Cortex of kidney (tissue), 1 donor: ENCODE measurements around the gene PRR22.
"Not testable (repeated sequence)": the region's sequence is repeated elsewhere in the genome, so short reads cannot be mapped to it uniquely, and the experiment has no call there.

Experiments
- DNase-seq: peaks from one replicate; lab custom pipeline; 2025; lab: John Stamatoyannopoulos, UW

Gene PRR22

DNA sequence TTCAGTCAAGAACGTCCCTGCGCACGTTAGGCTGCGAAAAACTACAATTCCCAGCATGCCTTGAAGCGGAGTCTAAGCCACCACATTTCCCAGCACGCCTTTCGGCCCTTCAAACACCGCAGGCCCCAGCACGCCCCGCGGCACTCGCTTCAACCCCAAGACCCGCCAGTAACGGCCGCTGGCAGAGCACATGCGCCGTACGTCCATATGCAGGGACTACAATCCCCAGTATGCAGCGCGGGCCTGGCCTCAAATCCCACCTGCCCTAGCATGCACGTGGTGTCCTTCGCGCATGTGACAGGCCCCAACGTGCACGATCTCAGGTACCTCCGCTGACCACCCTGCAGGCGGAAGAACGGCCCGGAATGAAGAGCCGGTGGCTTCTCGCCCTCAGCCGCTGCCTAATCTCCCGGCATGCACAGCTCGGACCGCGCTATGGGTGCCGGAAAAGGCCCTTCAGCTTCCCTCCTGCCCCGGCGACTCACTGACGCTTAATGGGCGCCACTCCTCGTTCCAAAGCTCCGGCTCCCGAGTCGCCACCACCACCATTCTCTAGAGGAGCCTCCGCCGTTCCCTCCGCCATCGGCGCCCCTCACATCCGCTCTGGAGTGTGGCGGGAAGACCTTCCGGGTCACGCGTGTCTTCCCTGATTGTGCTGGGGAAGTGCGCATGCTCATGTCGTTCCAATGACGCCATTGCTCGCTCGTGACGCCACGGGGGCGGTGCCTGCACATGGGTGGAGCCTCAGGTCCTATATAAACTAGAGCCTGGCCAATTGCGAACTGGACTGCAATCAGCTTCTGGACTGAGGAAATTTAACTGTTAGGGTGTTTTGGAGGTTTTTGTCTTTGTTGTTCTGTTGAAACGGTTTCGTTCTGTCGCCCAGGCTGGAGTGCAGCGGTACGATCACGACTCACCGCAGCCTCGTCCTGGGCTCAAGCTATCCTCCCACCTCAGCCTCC lies 6.3 kb upstream of the PRR22 start, which contains the start of gene DUS3L:
DUS3L (minus strand) TSS at position 605 of the 962 bp plus-strand sequence; CDS start at position 583, 22 bp downstream.
- no peak for DNase-seq

DNA sequence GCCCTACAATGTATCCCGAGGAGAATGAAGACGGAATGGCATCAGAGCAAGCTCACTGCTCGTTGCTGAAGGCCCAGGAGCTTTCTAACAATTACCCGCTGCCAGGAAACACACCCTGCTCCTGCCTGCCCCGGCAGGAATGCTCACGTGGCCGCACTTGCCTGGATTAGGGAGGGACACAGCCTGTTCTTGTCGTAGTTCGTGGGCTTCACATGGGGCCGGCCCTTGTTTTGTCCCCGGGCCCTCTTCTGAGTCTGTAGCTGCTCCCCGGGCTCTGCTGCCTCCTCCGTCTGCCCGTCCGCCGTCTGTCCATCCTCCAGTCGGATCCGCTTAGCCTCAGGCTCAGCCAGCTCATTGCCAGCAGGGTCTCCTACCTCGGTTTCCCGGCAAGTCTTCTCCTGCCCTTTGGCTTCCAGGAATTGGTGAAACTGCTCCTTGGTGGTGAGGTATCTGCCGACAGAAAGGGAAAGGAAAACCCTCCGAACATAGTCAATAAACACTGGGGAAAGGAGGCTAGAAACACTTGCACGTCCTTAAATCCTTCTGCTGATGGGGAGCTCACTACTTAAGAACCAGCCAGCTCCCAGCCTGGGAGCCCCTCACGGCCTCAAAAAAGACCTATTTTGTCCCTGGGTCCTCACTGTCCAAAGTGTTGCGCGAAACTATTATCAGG lies 5.5 kb upstream of the PRR22 start:
- no peak for DNase-seq

DNA sequence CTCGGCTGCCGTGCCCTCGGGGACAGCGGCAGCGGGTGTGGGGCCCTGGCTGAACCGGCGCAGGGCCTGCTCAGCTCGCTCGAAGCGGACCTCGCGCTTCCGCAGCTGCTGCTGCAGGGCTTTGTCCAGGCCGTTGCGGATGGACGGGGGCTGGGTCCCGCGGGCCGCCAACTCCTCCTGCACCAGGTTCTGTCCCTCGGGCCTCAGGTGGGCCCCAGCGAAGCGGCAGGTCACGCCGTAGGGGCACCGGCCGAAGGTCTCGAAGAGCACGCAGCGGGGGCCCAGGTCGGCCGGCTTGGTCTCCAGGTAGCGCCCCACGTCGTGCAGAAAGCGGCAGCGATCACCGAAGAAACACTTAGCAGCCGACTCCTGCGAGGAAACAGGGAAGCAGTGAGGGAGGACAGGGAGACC lies 4.8 kb upstream of the PRR22 start:
- DNase-seq = no peak

DNA sequence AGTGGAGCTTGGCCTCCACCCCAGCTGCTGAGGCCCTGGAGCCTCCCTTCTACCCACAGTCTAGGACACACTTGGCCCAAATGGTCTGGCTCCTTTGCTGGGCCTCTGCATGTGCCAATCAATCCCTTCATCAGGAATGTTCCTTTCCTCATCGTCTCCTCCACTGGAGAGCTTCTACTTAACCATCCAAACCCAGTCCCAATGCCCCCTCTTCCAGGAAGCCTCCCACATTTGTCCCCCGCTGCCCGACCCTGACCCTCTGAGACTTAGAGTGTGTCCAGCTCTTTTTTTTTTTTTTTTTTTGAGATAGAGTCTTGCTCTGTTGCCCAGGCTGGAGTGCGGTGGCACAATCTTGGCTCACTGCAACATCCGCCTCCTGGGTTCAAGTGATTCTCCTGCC lies 3.9 kb upstream of the PRR22 start:
- no peak for DNase-seq

DNA sequence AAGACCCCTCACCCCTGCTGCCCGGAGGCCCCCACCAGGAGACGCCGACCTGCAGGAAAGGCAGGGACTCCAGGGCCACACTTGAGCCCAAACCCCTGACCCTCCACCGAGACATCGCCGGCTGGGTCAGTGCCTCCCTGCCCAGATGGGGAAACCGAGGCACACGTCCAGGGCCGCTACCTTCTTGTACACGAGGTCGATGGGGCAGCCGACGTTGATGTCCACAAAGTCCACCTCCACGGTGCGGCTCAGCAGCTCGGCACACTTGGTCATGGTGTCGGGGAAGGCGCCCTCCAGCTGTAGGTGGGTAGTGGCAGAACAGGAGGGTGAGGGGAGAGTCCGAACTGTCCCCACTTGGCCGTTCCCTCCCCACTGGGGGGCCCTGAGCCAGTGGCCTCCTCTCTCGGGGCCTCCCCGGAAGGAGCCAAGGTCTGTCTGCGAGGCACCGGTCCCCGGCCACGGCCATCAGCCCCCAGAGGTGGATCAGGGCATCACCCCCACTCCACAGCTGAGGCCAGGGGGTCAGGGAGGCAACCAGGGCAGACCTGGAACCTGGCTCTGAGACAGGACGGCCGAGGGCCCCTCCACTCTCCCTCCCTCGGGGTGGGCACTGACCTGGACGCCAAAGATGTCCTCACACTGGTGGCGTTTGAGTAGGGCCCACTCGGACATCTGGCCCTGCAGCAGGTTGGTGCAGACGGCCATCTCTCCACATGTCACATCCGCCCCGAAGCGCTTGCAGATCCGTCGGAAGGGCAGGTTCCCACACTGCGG lies 3.0 kb upstream of the PRR22 start:
- no peak for DNase-seq

DNA sequence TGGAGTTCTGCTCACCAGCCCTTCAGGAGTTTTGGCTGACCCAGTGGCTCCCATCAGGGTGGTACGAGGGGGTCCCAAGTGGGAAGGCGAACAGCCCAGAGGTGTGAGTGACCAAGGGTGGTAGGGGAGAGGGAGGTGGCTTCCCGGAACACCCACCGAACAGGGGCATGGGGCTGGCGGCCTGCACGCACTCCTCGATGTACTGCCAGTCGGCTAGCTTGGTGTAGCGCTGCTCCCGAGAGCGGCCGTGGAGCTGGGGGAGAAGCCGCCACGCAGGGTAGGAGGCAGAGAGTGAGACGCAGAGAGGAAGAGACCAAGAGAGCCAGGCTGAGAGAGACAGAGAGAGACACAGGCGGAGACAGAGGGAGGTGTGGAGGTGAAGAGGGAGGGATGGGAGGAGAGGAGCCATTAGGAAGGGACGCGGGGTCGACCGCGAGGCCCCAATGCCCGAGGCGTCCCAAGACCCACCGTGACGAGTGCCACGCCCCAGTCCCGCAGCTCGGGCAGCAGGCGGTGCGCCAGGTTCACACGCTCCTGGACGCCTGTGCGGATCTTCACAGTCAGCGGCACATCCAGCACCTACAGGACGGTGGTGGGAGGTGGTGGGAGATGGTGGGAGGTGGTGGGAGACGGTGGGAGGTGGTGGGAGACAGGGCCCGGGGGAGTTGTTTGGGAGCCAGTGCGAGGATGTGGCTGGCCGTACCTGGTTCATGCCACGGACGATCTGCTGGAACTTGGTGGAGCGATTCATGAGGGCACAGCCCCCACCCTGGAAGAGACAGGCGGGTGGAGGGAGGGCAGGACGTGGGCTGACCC lies 2.3 kb upstream of the PRR22 start:
- no peak for DNase-seq

DNA sequence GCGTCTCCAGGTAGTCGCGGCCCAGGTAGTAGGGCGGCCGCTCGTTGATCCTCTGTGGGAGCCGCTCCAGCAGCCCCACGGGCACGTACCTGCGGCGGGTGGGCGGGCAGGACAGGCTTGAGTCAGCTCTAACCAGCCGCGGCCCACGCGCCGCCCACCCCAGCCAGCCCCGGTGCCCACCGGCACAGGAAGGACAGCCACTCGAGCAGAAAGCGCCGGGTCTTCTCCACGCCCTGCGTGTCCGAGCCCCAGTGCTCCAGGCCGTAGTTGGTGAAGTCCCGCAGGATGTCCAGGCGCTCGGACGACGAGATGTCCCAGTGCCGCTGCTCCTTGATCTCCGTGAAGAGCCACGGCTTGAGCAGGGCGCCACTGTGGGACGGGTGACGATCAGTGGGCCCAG lies 877 bp upstream of the PRR22 start:
- no peak for DNase-seq

DNA sequence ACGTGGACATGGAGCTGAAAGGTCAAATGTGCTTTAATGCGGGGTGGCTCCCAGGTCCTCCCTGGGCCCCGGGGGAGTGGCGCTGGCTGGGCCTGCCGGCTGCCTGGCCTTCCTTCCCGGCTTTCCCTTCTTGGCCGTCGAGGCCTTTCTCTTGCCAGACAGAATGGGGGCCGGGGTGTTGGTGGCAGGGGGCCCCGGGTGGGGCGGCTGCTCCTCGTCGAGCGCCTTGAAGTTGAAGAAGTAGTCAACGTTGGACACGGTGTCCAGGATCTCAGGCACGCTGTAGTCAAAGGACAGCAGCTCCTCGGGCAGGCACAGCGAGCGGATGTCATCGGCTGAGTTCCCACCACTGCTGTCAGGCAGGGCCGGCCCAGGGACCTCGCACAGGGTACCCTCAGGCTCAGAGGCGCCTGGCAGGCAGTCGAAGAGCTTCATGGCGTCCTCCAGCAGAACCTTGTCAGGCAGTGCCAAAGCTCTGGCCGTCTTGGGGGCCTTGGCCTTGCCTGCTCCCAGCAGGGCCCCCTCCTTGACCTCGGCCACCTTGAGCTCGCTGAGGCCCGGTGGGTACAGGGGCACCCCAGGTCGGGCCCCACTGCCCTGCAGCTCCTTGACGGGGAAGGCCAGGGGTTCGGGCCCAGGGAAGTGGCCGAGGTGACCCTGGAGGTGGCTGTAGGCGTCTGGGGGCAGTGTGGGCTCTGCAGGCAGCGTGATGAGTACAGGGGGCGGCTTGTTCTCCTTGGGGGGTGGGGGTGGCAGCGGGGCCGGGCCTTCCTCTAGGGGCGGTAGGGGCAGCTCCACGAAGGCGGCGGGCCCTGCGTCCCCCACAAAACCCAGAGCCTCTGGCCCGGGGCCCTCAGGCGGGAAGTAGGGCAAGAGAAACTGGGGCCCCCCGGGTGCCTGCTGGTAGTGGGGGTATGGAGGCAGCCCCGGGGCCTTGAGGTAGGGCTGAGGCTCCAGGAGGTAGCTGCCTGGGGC lies 1.3 kb downstream of the PRR22 start:
- DNase-seq = no peak

DNA sequence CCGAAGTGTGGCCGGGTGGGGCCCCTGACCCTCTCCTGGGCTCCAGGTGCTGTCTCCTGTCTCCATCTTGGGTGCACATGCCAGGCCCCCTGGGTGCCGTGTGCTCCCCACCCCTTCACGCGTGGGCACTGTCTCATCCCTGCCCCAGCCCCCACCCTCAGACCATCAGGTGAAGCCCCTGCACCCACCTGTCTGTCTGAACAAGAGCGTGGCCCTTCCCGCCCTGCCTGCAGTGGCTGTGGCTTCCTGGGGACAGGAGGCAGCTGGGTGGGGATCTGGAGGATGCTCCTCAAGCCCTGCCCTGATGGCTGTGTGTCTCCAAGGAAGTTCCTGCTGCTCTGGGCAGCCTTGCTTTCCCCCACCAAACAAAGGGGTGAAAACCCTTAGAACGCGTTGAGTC lies 2.2 kb downstream of the PRR22 start:
- no peak for DNase-seq

DNA sequence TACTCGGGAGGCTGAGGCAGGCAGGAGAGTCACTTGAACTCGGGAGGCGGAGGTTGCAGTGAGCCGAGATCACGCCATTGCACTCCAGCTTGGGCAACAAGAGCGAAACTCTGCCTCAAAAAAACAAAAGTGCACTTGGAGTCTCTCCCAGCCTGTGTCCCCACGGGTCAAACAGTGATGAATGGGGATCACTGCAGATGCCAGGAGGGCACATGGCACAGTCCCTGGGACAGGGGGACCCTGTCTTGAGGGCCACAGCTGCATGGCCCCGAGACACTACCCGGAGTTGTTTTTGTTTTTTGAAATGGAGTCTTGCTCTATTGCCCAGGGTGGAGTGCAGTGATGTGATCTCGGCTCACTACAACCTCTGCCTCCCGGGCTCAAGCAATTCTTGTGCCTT lies 3.6 kb downstream of the PRR22 start:
- DNase-seq = not testable (repeated sequence)

DNA sequence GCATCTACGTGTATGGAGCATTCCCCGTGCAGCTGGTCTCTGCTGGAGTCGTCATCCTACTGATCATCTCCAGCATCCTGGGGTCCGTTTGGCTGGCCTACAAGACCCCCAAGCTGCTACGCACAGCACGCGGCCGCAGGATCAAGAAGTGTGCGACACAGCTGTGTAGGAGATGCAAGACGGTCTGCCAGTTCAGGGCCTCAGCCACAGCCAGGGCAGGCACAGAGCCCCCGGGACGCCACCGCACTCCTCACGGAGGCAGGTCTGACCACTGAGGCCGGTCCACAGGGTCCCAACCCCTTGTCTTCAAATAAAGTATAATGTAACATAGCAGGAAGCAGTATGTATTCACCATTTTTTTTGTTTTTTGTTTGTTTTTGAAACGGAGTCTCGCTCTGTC lies 6.1 kb downstream of the PRR22 start:
- no peak for DNase-seq

DNA sequence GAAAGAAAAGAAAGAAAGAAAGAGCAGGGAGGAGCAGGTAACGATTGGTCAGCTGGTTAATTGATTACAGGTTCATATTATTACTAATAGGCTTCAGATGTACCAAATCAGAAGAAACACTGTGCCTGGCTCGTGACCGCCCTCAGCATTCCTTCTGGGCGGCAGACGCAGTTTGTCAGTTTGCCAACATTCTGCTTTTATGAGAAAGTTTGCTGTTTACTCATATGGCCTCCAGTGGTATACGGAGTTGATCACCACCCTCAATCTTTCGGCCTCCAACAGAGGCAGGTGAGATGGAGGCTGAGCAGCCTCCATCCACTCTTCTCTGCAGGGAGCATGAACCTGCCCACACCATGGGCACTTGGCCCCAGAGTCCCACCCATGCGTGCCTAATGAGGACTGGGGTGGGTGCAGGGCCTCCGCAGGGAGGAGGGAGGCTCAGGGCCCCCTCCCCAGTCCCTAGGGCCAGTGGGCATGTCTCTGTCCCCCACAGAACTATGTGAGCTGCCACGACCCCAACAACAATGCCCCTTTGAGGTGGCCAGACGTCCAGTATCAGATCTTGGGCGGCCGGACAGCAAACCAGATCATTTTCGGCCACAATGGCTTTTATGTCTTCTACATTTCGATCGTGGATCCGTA lies 8.8 kb downstream of the PRR22 start:
- no peak for DNase-seq

DNA sequence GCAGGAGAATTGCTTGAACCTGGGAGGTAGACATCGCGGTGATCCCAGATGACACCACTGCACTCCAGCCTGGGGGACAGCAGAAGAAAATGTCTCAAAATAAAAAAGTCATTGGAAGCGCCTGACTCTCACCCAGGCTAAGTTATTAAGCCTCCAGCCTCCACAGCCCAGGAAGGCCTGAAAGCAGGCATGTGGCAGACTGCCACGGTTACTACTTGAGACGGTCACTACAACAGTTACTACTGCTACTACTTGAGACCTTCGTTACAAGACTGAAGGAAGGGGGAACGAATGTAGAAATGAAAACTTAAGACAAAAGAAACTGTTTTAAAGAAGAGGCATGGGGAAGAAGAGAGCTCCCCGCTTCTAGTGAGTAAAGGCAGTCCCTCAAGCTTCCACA lies 9.6 kb downstream of the PRR22 start:
- DNase-seq = no peak

DNA sequence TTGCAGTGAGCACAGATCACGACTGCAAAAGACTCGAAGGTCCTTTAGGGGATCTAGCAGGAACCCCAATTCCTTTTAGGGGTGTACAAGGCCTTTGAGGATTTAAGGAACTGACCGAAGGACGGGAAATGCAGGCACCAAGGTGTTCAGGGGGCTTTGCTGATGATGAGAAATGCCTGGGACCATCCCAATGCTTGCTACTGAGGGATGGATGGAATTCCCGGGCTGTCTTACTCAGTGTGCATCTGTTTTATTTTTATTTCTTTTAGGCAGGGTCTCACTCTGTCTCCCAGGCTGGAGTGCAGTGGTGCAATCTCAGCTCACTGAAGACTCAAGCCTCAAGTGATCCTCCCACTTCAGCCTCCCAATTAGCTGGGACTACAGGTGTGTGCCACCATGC lies 11.3 kb downstream of the PRR22 start:
- DNase-seq = no peak

DNA sequence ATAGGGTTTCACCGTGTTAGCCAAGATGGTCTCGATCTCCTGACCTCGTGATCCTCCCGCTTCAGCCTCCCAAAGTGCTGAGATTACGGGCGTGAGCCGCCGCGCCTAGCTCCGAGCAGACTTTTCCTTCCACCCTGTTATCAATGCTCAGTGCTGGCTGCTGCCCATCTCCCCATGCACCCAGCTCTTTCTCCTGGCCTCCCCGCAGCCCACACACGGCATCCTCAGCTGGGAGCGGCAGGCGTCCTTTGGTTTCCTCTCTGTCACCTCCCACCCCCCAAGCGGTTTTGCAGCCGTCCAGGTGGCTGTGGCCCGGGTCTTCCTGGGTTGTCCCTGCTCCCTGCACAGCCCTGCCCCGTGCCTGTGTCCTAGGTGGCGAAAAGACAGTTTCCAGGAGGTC lies 12.1 kb downstream of the PRR22 start:
- DNase-seq = no peak

DNA sequence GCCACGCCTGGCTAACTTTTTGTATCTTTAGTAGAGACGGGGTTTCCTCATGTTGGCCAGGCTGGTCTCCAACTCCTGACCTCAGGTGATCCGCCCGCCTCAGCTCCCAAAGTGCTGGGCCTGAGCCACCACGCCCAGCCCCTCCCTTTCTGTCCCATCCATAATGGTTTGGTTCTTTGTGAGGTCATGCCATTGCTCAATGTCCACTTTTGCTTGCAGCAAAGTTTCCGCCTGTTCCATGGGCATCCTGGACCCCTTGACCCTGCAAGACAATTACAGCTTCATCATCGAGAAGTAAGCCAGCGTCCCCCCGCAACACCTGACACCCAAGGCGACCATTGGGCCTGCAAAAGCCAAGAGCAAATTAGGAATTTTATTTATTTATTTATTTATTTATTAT lies 16.6 kb downstream of the PRR22 start:
- no peak for DNase-seq

DNA sequence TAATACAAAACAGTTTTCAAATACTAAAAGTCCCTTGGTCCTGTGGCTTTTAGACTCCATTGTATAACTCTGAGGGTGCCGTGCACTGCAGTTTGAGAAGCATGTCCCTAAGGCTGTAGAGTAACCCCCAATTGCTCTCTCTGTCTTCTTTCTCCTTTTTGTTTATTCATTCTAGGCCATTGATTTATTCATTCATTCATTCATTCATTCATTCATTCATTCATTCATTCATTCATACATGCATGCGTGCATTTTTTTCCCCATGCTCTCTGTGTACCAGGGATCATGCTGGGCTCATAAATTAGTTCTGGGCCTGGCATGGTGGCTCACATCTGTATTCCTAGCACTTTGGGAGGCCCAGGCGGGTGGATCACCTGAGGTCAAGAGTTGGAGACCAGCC lies 19.3 kb downstream of the PRR22 start:
- no peak for DNase-seq

DNA sequence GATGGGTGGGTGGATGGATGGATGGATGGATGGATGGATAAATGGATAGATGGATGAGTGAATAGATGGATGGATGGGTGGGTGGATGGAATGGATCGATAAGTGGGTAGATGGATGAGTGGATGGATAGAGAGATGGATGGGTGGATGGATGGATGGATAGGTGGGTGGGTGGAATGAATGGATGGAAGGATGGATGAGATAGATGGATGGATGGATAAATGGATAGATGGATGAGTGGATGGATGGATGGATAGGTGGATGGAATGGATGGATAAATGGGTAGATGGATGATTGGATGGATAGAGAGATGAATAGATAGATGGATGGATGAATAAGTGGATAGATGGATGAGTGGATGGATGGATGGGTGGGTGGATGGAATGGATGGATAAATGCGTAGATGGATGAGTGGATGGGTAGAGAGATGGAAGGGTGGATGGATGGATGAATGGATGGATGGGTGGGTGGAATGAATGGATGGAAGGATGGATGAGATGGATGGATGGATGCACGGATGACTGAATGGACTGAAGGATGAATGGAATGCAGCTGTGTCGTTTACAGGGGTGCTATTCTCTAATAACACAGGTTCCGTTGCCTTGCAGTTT lies 21.8 kb downstream of the PRR22 start:
- no peak for DNase-seq

DNA sequence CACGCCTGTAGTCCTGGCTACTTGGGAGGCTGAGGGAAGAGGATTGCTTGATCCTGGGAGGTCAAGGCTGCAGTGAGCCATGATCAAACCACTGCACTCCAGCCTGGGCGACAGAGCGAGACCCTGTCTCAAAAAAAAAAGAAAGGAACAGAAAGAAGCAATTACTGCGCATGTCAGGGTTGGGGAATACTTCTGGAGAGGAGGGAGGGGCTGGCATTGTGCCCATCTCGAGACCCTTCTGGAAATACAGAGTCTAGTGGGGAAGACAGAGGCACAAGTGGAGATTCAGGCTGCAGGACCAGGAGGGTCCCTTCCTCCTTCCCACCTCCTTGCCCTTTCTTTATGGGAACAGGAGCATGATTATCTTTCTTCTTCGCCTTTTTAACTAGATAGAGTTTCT lies 30.8 kb downstream of the PRR22 start:
- no peak for DNase-seq

DNA sequence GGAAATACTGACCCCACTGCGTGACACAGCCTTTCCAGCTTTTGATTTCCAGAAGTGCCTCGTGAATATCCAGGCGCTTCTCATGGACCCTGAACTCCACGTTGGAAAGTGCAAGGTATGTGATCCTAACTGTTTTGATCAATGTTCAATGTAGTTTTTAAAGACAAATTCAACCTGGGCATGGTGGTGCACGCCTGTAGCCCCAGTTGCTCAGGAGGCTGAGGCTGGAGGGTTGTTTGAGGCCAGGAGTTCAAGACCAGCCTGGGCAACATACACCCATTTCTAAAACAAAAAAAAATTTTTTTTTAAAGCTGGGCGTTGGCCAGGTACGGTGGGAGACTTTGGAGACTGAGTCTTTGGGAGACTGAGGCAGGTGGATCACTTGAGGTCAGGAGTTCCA lies 32.8 kb downstream of the PRR22 start:
- DNase-seq = no peak
